Esophagus squamous epithelium (tissue), 5 donors: Measurements from ENCODE around the gene DOK6. TPM values are rescaled to one million over a fixed set of nuclear protein-coding genes. Genes with fewer than 3 reads are reported as not detected.

Experiments
- DNase-seq: peaks from one replicate; lab custom pipeline; 2025; lab: John Stamatoyannopoulos, UW
- H3K27ac ChIP-seq, 4 donors: fragments of 200-600 bp; sonication (generic); one replicate each; pipeline ENCODE4 v1.5.1; 2016 to 2019; ENCODE audit warnings: mild to moderate bottlenecking in 1 of 4
- H3K27me3 ChIP-seq, 4 donors: fragments of 200-600 bp; sonication (generic); 1 replicate in 3 of 4; 2 replicates in 1 of 4; pipeline versions ENCODE4 v1.5.1 to v1.6.0; 2017 to 2021; ENCODE audit warnings: antibody characterized with exemption in 1 of 4
- H3K36me3 ChIP-seq, 3 donors: fragments of 200-600 bp; sonication (generic); one replicate each; pipeline ENCODE4 v1.5.1; 2016 to 2019
- H3K4me1 ChIP-seq, 3 donors: fragments of 200-600 bp; sonication (generic); one replicate each; pipeline ENCODE4 v1.5.1; 2017 to 2019
- H3K4me3 ChIP-seq, 4 donors: fragments of 200-600 bp; sonication (generic); 1 replicate in 3 of 4; 2 replicates in 1 of 4; pipeline ENCODE4 v1.5.1; 2016 to 2019; ENCODE audit warnings: mild to moderate bottlenecking in 2 of 4, moderate library complexity in 1 of 4
- H3K9me3 ChIP-seq, 3 donors: fragments of 200-600 bp; sonication (generic); one replicate each; pipeline ENCODE4 v1.5.1; 2016 to 2019
- CTCF ChIP-seq, 6 experiments: fragments of 450-650 bp in 4 of 6; fragments of 200-600 bp in 2 of 6; sonication (generic) in 2 of 6; IDR thresholded peaks; one replicate each; pipeline ENCODE4 v1.5.1; 2016 to 2019; ENCODE audit warnings: antibody characterized with exemption in 6 of 6, mild to moderate bottlenecking in 4 of 6, moderate library complexity in 4 of 6
- POLR2A ChIP-seq, 4 donors: fragments of 450-650 bp; IDR thresholded peaks; one replicate each; pipeline ENCODE4 v1.6.1; 2017; ENCODE audit warnings: antibody characterized with exemption in 4 of 4, mild to moderate bottlenecking in 4 of 4, moderate library complexity in 3 of 4
- WGBS, 2 donors: methylation state at CpG; one replicate each; pipeline ENCODE4 v1.1.5; 2018; 5-methylcytosine and 5-hydroxymethylcytosine counted together
- intact Hi-C: fragments of 100-400 bp; cut with DNase I; formaldehyde crosslinking; loops from one replicate; pipeline ENCODE4 v1.15.0; 2022
- total RNA-seq, 4 donors: library from RNA; depleted of rRNA; stranded (reverse); fragments of >200 nt; gene quantifications; one replicate each; pipeline ENCODE4 v1.1.0, GENCODE V29; 2016
- donor health status: DM: yes; HTN: yes; CAD: no.

The DOK6 gene
- total RNA-seq, 4 donors from 2014 or later = 0.57 to 0.88 TPM; not detected in 2

DNA sequence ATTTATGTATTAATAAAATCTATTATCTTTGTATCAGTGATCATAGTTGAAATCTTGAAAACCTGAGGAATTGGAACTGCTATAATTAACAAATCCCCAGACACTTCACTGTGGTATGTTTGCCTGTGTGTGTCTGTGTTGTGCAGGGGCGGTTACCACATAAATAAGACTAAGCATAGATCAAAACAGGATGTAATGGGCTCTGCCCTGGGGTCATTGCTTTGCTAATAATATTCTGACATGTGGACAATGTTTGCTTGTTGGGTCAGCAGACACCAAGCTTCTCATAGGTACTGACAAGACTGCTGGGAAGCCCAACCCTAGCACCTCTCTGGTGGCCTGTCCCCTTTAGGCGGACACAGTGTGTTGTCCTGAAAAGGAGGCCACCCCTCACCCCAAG lies 35.8 kb upstream of the DOK6 start:
- Histone ChIP-seq H3K4me1 (no peaks in the 10 kb centered on the region), H3K9me3 (peaks cover 0 to 10% (median 0%) of the 10 kb centered on the region in 3 donors), H3K27me3 (no peaks in the 10 kb centered on the region), H3K36me3 (no peaks in the 10 kb centered on the region), H3K4me3 (no peak overlapping the region), H3K27ac (no peak overlapping the region)
- 36 to 67% methylated on average over 2 of the region's 2 CpGs for WGBS, 2 donors
- no peak for DNase-seq
- no peak for TF ChIP-seq CTCF (IDR thresholded peaks at IDR 0.05)
- TF ChIP-seq POLR2A (IDR thresholded peaks at IDR 0.05) = no peak
- intact Hi-C loops = no loop called here

DNA sequence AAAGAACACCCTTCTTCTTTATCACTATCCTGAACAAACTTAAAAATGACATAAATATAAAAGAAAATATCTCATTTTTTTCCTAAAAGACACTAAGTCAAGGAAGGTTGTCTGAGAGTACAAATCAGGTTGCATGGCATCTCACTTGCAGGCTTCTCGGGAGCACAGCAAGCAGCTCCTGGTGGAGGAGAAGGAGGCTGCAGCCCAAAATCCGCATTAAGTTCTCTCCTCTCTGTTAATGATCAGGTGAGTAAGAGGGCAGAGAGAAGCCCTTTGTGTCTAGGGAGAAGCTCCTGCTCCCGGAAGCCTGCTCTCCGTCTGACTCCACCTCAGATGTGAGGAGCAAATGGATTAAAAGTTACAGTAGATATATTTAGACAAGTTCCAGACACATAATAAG lies 35.0 kb upstream of the DOK6 start:
- no peak overlapping the region for H3K4me3 ChIP-seq
- intact Hi-C loops = no loop called here
- DNase-seq = no peak
- TF ChIP-seq CTCF (IDR thresholded peaks at IDR 0.05) (no peak), POLR2A (IDR thresholded peaks at IDR 0.05) (no peak)
- no peaks in the 10 kb centered on the region for H3K27me3 ChIP-seq
- H3K9me3 ChIP-seq = peaks cover 0 to 6% (median 0%) of the 10 kb centered on the region in 3 donors
- no peaks in the 10 kb centered on the region for H3K36me3 ChIP-seq
- WGBS, 2 donors = 63 to 91% methylated on average over 4 of the region's 4 CpGs
- H3K27ac ChIP-seq = no peak overlapping the region
- no peaks in the 10 kb centered on the region for H3K4me1 ChIP-seq

- H3K27me3 ChIP-seq = no peaks in the 10 kb centered on the region
- H3K27ac ChIP-seq = no peak overlapping the region
- 66 to 87% methylated on average over 2 of the region's 2 CpGs for WGBS, 2 donors
- intact Hi-C loops = no loop called here
- no peaks in the 10 kb centered on the region for H3K4me1 ChIP-seq
- TF ChIP-seq POLR2A (IDR thresholded peaks at IDR 0.05) = no peak
- no peak for TF ChIP-seq CTCF (IDR thresholded peaks at IDR 0.05)
- DNase-seq = no peak
- no peaks in the 10 kb centered on the region for H3K9me3 ChIP-seq
- no peaks in the 10 kb centered on the region for H3K36me3 ChIP-seq
- no peak overlapping the region for H3K4me3 ChIP-seq
These were observed 33.6 kb upstream of the DOK6 start for GRCh38 chr18:69367104-69367503.

DNA sequence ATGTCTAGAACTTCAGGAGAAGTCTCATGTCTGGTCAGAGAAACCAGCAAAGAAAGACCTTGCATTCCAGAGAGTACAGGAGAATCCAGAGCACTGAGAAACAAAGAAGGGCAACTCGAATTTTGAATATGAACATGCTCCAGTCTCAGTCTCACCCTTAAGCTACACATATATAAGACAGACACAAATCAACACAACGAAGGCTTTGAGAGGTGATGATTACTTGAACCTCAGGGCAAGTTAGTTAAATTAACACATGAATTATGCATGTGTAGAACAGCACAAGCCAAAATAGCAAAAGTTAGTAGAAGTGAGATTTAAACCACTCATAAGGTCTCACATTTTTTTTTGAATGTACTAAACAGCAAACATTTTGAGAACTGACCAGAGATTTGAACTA lies 29.0 kb upstream of the DOK6 start:
- TF ChIP-seq POLR2A (IDR thresholded peaks at IDR 0.05) (no peak), CTCF (IDR thresholded peaks at IDR 0.05) (no peak)
- Histone ChIP-seq H3K9me3 (no peaks in the 10 kb centered on the region), H3K36me3 (no peaks in the 10 kb centered on the region), H3K4me3 (no peak overlapping the region), H3K27ac (no peak overlapping the region), H3K27me3 (no peaks in the 10 kb centered on the region), H3K4me1 (no peaks in the 10 kb centered on the region)
- DNase-seq = no peak
- intact Hi-C loops = no loop called here
- WGBS, 2 donors = 23 to 45% methylated on average over 2 of the region's 2 CpGs

DNA sequence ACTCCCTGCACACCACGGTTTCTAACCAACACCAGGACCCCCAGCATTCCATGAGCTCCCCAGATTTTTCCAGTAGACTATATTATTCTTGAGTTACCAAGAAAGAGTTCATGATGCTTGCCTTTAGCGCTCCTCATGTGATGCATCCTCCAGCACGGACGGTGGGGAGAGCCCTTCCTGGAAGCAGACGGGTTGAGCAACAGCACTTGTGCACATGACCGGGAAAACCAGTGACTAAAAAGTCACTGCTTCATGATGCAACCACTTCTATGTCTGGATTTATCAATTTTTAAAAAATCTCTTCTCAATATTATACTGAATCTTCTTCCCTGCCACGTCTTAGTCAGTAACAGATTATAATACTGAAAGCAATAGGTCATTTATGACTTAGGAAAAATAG lies 20.4 kb upstream of the DOK6 start:
- TF ChIP-seq CTCF (IDR thresholded peaks at IDR 0.05) = no peak
- TF ChIP-seq POLR2A (IDR thresholded peaks at IDR 0.05) = no peak
- DNase-seq = no peak
- no peak overlapping the region for H3K4me3 ChIP-seq
- no peak overlapping the region for H3K27ac ChIP-seq
- no peaks in the 10 kb centered on the region for H3K27me3 ChIP-seq
- H3K9me3 ChIP-seq = no peaks in the 10 kb centered on the region
- H3K36me3 ChIP-seq = no peaks in the 10 kb centered on the region
- no peaks in the 10 kb centered on the region for H3K4me1 ChIP-seq
- intact Hi-C loops = no loop called here
- WGBS, 2 donors = 68 to 76% methylated on average over 7 of the region's 7 CpGs
